GM23248 (cell line): Measurements from ENCODE around the gene ARL3. TPM values are rescaled to one million over a fixed set of nuclear protein-coding genes. Genes with fewer than 3 reads are reported as not detected.

ENCODE experiments used
- DNase-seq: peaks from one replicate; pipeline ENCODE4 v3.0.0-alpha.2; 2015
- H2AFZ ChIP-seq: fragments of 200-600 bp; sonication (generic); 2 replicates; pipeline ENCODE4 v1.6.1; 2016; ENCODE audit warnings: antibody characterized with exemption
- H3F3A ChIP-seq: fragments of 200-600 bp; sonication (generic); 2 replicates; pipeline ENCODE4 v1.6.1; 2016; ENCODE audit warnings: mild to moderate bottlenecking, antibody characterized with exemption, mixed run types; ENCODE audit not compliant: insufficient read depth
- H3K27ac ChIP-seq: fragments of 200-600 bp; sonication (generic); 2 replicates; pipeline ENCODE4 v1.5.1; 2016; ENCODE audit warnings: mild to moderate bottlenecking
- H3K27me3 ChIP-seq: fragments of 200-600 bp; sonication (generic); replicated peaks from 2 replicates; pipeline ENCODE4 v1.6.1; 2016; ENCODE audit warnings: mild to moderate bottlenecking; ENCODE audit not compliant: insufficient read depth
- H3K36me3 ChIP-seq: fragments of 200-600 bp; sonication (generic); 2 replicates; pipeline ENCODE4 v1.6.1; 2016; ENCODE audit warnings: low read depth, mild to moderate bottlenecking
- H3K4me1 ChIP-seq: fragments of 200-600 bp; sonication (generic); 2 replicates; pipeline ENCODE4 v1.6.1; 2016; ENCODE audit warnings: mild to moderate bottlenecking; ENCODE audit not compliant: insufficient read depth
- H3K4me2 ChIP-seq: fragments of 200-600 bp; sonication (generic); one replicate; pipeline ENCODE4 v1.6.1; 2016; ENCODE audit warnings: mild to moderate bottlenecking; ENCODE audit not compliant: unreplicated experiment
- H3K4me3 ChIP-seq: fragments of 200-600 bp; sonication (generic); 2 replicates; pipeline ENCODE4 v1.5.1; 2016; ENCODE audit warnings: mild to moderate bottlenecking
- H3K79me2 ChIP-seq: fragments of 200-600 bp; sonication (generic); 2 replicates; pipeline ENCODE4 v1.6.1; 2016; ENCODE audit warnings: mild to moderate bottlenecking; ENCODE audit not compliant: insufficient read depth
- H3K9ac ChIP-seq: fragments of 200-600 bp; sonication (generic); 2 replicates; pipeline ENCODE4 v1.6.1; 2016; ENCODE audit warnings: mild to moderate bottlenecking
- H3K9me2 ChIP-seq: fragments of 200-600 bp; sonication (generic); 2 replicates; pipeline ENCODE4 v1.6.1; 2016; ENCODE audit warnings: mixed run types, mild to moderate bottlenecking, moderate library complexity; ENCODE audit not compliant: insufficient read depth
- H3K9me3 ChIP-seq: fragments of 200-600 bp; sonication (generic); one replicate; pipeline ENCODE4 v1.6.1; 2017; ENCODE audit warnings: low read depth
- H4K20me1 ChIP-seq: fragments of 200-600 bp; sonication (generic); 2 replicates; pipeline ENCODE4 v1.6.0; 2016; ENCODE audit not compliant: insufficient read depth
- EZH2 ChIP-seq: fragments of 200-600 bp; sonication (generic); IDR thresholded peaks from 2 replicates; pipeline ENCODE4 v1.6.1; 2018; ENCODE audit warnings: antibody characterized with exemption, mild to moderate bottlenecking; ENCODE audit not compliant: insufficient read depth, poor library complexity, severe bottlenecking
- EZH2phosphoT487 ChIP-seq: fragments of 200-600 bp; sonication (generic); IDR thresholded peaks from 2 replicates; pipeline ENCODE4 v1.6.1; 2018; ENCODE audit warnings: antibody characterized with exemption, moderate library complexity, mild to moderate bottlenecking, low read depth; ENCODE audit not compliant: insufficient read depth
- WGBS, 2 experiments: methylation state at CpG; one replicate each; pipeline ENCODE4 v1.1.6; 2015 to 2017; ENCODE audit warnings: low lambda C conversion rate in 2 of 2, low coverage in 1 of 2; ENCODE audit errors: missing lambda C conversion rate in 2 of 2; 5-methylcytosine and 5-hydroxymethylcytosine counted together
- in situ Hi-C: fragments of 300-500 bp; cut with MboI; formaldehyde crosslinking; loops from 2 replicates; pipeline ENCODE4 v1.15.0; 2020
- polyA plus RNA-seq: library from polyadenylated mRNA; unstranded; fragments of >200 nt; fragmentation: Nextera tagmentation; extraction: Ambion mirVana; gene quantifications from 2 replicates; pipeline ENCODE4 v1.2.1, GENCODE V29; 2016
- total RNA-seq: library from RNA; depleted of rRNA; stranded (reverse); fragments of >200 nt; shearing (Covaris generic); gene quantifications from 2 replicates; pipeline ENCODE4 v1.2.3, GENCODE V29; 2014

ARL3 gene
- total and polyA plus RNA-seq, 2 experiments from 2014 or later, result 3.8 to 24.1 TPM

DNA sequence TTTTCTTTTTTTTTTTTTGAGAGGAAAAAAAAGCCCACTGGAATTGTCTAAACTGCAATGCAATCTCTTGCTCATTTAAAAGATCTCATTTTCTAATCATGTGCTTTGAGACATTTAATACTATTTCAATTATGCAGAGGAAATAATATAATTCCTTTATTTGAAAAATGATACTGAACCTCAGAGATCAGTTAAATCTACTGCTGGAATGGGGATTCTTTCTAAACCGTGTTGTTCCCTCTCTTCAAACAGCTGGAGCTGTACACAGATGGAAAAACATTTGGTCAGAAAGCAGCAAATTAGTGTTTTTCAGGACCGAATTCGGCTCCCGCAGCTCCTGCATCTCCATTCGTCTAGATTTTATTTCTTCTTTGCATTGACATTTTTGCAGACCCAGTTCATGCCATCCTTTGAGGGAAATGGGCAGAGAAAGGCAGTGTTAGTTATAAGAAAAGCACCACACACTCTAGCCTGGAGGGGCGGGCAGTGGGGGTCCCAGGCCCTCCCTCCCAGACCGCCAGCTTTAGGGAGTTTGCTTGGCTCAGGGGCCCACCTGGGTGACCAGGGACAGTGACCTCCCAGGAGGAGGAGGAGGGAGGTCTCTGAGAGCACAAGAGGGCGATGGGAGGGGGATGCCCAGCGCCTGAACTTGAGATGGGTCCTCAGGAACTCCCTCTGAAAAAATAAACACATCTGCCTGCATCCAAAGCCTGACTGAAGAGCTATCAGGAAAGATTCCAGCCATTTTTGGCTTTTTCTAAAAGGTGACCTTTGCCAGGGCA lies 37.5 kb downstream of the ARL3 start:
- no peak for DNase-seq
- H3K4me1 ChIP-seq, result peaks cover 32% of the 10 kb centered on the region
- H3K9me3 ChIP-seq, result no peaks in the 10 kb centered on the region
- H3K27me3 ChIP-seq, result no peaks in the 10 kb centered on the region
- H3K4me2 ChIP-seq, result peak overlapping the region; percentile 4
- in situ Hi-C loops, result no loop called here
- H3K9ac ChIP-seq, result peak overlapping the region; percentile 21; the same call in 1 of the 2 replicates
- TF ChIP-seq EZH2, result no peak
- H3K79me2 ChIP-seq, result no peaks in the 10 kb centered on the region
- no peaks in the 10 kb centered on the region for H3K9me2 ChIP-seq
- H4K20me1 ChIP-seq, result no peaks in the 10 kb centered on the region
- peak overlapping the region; percentile 49; the same call in 1 of the 2 replicates for H3K27ac ChIP-seq
- H2AFZ ChIP-seq, result no peak overlapping the region
- 79 to 85% methylated on average over 8 to 9 of the region's 9 CpGs for WGBS, 2 experiments
- no peaks in the 10 kb centered on the region for H3K36me3 ChIP-seq
- H3K4me3 ChIP-seq, result no peak overlapping the region
- H3F3A ChIP-seq, result 0 out of 2 replicates have a peak, but pooled peaks cover 5% of the 10 kb centered on the region

GRCh38 chr10:102675666-102676533 lies 38.3 kb downstream of the ARL3 start:
- Histone ChIP-seq H3K4me3 (no peak overlapping the region), H3K9me2 (no peaks in the 10 kb centered on the region), H3K9ac (peak overlapping the region; percentile 29), H3K4me2 (peak overlapping the region; percentile 26), H2AFZ (no peak overlapping the region), H3K79me2 (no peaks in the 10 kb centered on the region), H3K27me3 (no peaks in the 10 kb centered on the region), H3F3A (0 out of 2 replicates have a peak, but pooled peaks cover 5% of the 10 kb centered on the region), H3K4me1 (peaks cover 32% of the 10 kb centered on the region), H3K9me3 (no peaks in the 10 kb centered on the region), H3K27ac (peak overlapping the region; percentile 49), H3K36me3 (no peaks in the 10 kb centered on the region), H4K20me1 (no peaks in the 10 kb centered on the region)
- in situ Hi-C loops, result no loop called here
- 58 to 62% methylated on average over 14 to 16 of the region's 16 CpGs for WGBS, 2 experiments
- peak; percentile 72 for DNase-seq
- TF ChIP-seq EZH2 (no peak), EZH2phosphoT487 (no peak)

DNA sequence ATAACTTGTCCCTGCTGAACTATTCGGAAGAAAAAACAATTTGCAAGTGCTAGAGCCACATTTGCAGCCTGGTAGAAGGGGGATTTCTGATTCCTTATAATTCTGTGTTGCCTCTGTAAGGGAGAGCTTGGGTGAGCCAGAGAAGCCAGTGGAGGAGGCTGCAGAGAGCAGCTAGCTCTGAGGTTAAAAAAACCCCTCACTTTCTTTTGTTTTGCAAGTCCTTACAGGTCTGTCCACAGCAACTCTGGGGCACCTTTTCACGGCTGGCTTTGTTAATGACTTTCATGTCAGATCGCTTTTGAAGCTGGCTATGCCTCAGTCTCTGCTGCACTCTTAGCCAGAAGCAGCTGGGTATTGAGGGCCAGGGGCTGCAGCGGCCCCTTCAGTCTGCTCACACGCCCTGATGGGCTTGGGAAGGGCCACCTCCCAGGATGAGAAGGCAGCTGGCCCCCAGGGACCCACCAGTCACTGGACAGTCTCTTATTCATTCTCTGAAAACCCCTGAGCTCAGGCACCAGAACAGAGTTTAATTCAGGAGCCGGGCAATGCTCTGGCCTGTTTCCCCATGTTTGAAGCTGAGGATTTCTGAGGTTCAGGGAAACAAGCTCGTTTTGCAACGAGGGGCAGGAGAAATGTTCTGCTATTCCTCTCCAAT lies 39.1 kb downstream of the ARL3 start:
- no peak overlapping the region for H2AFZ ChIP-seq
- 60 to 62% methylated on average over 8 of the region's 8 CpGs for WGBS, 2 experiments
- no peaks in the 10 kb centered on the region for H3K27me3 ChIP-seq
- in situ Hi-C loops, result no loop called here
- no peaks in the 10 kb centered on the region for H3K9me3 ChIP-seq
- 0 out of 2 replicates have a peak, but pooled peaks cover 5% of the 10 kb centered on the region for H3F3A ChIP-seq
- peaks cover 32% of the 10 kb centered on the region for H3K4me1 ChIP-seq
- H3K4me2 ChIP-seq, result peak overlapping the region; percentile 92
- peak overlapping the region; percentile 28; the same call in 1 of the 2 replicates for H3K27ac ChIP-seq
- H3K36me3 ChIP-seq, result no peaks in the 10 kb centered on the region
- H3K79me2 ChIP-seq, result no peaks in the 10 kb centered on the region
- H4K20me1 ChIP-seq, result no peaks in the 10 kb centered on the region
- no peak overlapping the region for H3K4me3 ChIP-seq
- no peak for DNase-seq
- no peak for TF ChIP-seq EZH2
- TF ChIP-seq EZH2phosphoT487, result no peak
- peak overlapping the region; percentile 60; the same call in 1 of the 2 replicates for H3K9ac ChIP-seq
- no peaks in the 10 kb centered on the region for H3K9me2 ChIP-seq

DNA sequence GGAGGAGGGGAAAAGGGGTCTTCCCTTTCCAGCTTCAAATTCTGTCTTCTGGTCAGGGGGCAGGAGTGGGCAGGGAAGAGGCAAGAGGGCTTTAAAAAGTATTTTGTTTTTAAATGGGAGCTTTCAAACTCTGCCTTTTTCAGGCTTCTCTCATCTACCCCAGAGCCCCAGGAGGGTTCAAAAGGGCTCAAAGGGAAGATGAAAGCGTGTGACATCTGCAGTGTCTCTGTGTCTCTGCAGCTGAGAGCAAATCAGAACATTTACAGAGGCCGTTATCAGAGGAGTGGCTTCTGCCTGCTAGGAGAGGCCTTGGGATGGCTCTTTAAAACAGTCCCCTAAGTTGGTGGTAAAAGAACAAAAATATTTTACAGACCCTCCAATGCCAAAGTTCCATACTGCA lies 39.6 kb downstream of the ARL3 start:
- H3F3A ChIP-seq, result 0 out of 2 replicates have a peak, but pooled peaks cover 5% of the 10 kb centered on the region
- H3K9me3 ChIP-seq, result no peaks in the 10 kb centered on the region
- H4K20me1 ChIP-seq, result no peaks in the 10 kb centered on the region
- peak overlapping the region; percentile 94 for H2AFZ ChIP-seq
- in situ Hi-C loops, result no loop called here
- peak overlapping the region; percentile 64 for H3K4me3 ChIP-seq
- H3K79me2 ChIP-seq, result no peaks in the 10 kb centered on the region
- peaks cover 37% of the 10 kb centered on the region for H3K4me1 ChIP-seq
- TF ChIP-seq EZH2phosphoT487 (no peak), EZH2 (no peak)
- no peak for DNase-seq
- H3K27ac ChIP-seq, result no peak overlapping the region
- peak overlapping the region; percentile 92 for H3K4me2 ChIP-seq
- H3K9me2 ChIP-seq, result no peaks in the 10 kb centered on the region
- peak overlapping the region; percentile 60 for H3K9ac ChIP-seq
- H3K36me3 ChIP-seq, result no peaks in the 10 kb centered on the region
- no peaks in the 10 kb centered on the region for H3K27me3 ChIP-seq
- WGBS, 2 experiments, result 37 to 53% methylated on average over 2 of the region's 2 CpGs
